Activated naive CD8-positive, alpha-beta T cell treated with anti-CD3 and anti-CD28 coated beads, Interleukin-2, amount 50 U/mL, for 24 hours (primary cell): ENCODE measurements around the gene GRIK4.
"Not testable (repeated sequence)": the region's sequence is repeated elsewhere in the genome, so short reads cannot be mapped to it uniquely, and the experiment has no call there.

Experiments
- ATAC-seq: fragments of 150-1000 bp; cut with Tn5 transposase; one replicate; pipeline ENCODE4 v1.10.0; 2021
- DNase-seq: peaks from one replicate; pipeline ENCODE4 v3.0.0; 2021
- H3K27ac Mint-ChIP-seq: one replicate; pipeline ENCODE4 v1.8.0; 2021; ENCODE audit warnings: mild to moderate bottlenecking, mixed read lengths
- H3K27me3 Mint-ChIP-seq: one replicate; pipeline ENCODE4 v1.8.0; 2021; ENCODE audit warnings: mixed read lengths
- H3K36me3 Mint-ChIP-seq: one replicate; pipeline ENCODE4 v1.8.0; 2021; ENCODE audit warnings: low read depth, mixed read lengths
- H3K4me1 Mint-ChIP-seq: one replicate; pipeline ENCODE4 v1.8.0; 2021; ENCODE audit warnings: mixed read lengths
- H3K4me3 Mint-ChIP-seq: one replicate; pipeline ENCODE4 v1.8.0; 2021; ENCODE audit warnings: mild to moderate bottlenecking, moderate library complexity, mixed read lengths
- H3K9me3 Mint-ChIP-seq: one replicate; pipeline ENCODE4 v1.8.0; 2021; ENCODE audit warnings: mixed read lengths

GRIK4 gene

GRCh38 chr11:120769906-120770305, 258.4 kb downstream of the GRIK4 start:
- no peak for ATAC-seq
- Mint-ChIP-seq H3K4me3 (no peak overlapping the region), H3K27ac (no peak overlapping the region), H3K4me1 (no peaks in the 10 kb centered on the region), H3K9me3 (peaks cover 4% of the 10 kb centered on the region), H3K36me3 (peaks cover 3% of the 10 kb centered on the region), H3K27me3 (peaks cover 29% of the 10 kb centered on the region)
- DNase-seq = no peak

DNA sequence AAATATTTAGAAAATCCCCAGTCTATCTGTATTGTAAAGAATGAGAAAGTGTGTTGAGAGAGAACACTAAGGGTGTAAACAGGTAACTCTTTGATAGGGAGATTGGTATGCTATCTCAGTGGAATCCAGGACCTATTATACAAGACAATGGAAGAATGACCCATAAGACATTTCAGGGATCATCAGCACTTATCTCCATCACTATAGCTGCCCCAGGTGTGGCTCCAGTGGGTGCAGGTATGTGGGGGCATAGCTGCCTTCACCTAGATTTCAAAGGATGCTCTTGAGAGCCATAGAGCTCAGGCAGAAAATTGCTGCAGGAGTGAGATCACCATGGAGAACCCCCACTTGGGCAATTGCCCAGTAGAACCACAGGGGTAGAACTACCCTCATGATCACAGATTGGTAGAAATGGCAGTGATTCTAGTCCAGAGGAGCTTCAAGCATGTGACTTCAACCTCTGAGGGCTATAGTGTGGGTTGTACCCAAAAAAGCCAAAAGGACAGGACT, 260.1 kb downstream of the GRIK4 start:
- H3K4me3 Mint-ChIP-seq = no peak overlapping the region

DNA sequence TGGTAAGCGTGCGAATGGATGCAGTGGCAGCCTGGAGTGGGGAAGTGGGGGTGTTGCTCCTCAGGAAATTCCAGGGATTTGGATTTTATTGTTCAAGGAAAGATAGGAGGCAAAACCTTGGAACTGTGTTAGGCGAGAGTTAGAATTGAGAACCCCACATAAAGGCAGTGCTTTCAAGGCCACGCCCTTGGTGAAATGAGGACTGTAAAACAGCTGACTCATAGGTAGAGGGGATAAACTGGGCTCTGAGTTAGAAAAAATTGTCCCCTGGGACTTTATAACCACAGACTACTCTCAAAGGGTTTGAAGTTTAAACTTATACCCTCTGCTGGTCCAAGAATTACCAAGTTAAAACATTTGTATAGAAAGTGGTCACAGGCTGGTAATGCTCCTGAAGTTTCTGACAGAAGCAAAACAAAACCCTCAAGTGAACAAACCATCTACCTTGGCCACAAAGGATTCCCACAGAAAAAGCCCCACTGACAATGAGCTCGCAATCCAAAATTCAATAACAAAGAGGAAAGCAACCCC, 262.0 kb downstream of the GRIK4 start:
- Mint-ChIP-seq H3K4me3 (no peak overlapping the region), H3K27me3 (peaks cover 31% of the 10 kb centered on the region), H3K27ac (no peak overlapping the region), H3K9me3 (no peaks in the 10 kb centered on the region), H3K36me3 (no peaks in the 10 kb centered on the region), H3K4me1 (no peaks in the 10 kb centered on the region)
- DNase-seq (no peak), ATAC-seq (no peak)

More for the DNA sequence above, 260.1 kb downstream of the GRIK4 start:
- H3K27me3 Mint-ChIP-seq = peaks cover 25% of the 10 kb centered on the region
- peaks cover 3% of the 10 kb centered on the region for H3K36me3 Mint-ChIP-seq
- peaks cover 4% of the 10 kb centered on the region for H3K9me3 Mint-ChIP-seq
- no peaks in the 10 kb centered on the region for H3K4me1 Mint-ChIP-seq
- no peak for DNase-seq
- no peak overlapping the region for H3K27ac Mint-ChIP-seq
- ATAC-seq = no peak

DNA sequence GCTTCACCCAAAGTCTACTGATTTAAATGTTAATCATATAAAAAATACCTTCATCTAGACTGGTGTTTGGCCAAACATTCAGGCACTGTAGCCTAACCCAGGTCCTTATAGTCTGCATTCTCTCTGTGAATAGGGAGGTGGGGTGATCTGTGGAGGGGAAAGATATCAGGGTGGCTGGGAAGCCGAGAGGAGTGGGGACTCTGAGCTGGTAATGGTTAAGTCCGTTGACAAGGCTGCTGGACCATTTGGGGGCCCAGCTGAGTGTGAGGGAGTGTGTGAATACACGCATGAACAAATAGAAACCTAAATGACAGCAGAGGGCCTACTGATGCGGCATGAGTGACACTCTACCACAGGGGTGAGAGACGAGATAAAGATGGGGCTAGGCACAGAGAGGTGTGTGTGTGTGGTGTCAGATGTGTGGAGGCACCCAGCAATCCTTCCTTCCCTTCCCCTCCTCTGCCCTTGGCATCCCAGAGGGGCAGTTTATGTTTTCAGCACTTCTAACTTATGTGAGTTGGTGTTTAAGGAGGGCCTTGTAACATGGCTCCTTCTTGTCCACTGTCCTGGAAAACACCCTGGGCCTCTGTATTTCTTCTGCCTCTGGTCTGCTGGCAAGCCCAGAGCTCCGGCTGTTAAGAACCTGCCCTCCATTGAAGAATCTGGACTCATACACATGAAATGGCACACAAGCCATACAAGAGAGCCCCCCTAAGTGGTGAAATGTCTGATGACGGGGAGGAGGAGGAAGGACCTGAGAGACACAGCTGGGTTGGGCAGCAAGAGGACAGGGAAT, 263.2 kb downstream of the GRIK4 start:
- Mint-ChIP-seq H3K4me1 (no peaks in the 10 kb centered on the region), H3K27ac (no peak overlapping the region), H3K4me3 (no peak overlapping the region), H3K9me3 (no peaks in the 10 kb centered on the region), H3K27me3 (peaks cover 27% of the 10 kb centered on the region), H3K36me3 (no peaks in the 10 kb centered on the region)
- DNase-seq = no peak
- no peak for ATAC-seq

GRCh38 chr11:120775986-120776951, 264.7 kb downstream of the GRIK4 start:
- no peak overlapping the region for H3K4me3 Mint-ChIP-seq
- H3K27me3 Mint-ChIP-seq = peaks cover 25% of the 10 kb centered on the region
- ATAC-seq (no peak), DNase-seq (no peak)
- no peaks in the 10 kb centered on the region for H3K4me1 Mint-ChIP-seq
- no peaks in the 10 kb centered on the region for H3K36me3 Mint-ChIP-seq
- H3K27ac Mint-ChIP-seq = no peak overlapping the region
- no peaks in the 10 kb centered on the region for H3K9me3 Mint-ChIP-seq

- Mint-ChIP-seq H3K9me3 (no peaks in the 10 kb centered on the region), H3K4me1 (no peaks in the 10 kb centered on the region), H3K27me3 (peaks cover 18% of the 10 kb centered on the region), H3K27ac (no peak overlapping the region), H3K4me3 (no peak overlapping the region), H3K36me3 (no peaks in the 10 kb centered on the region)
- DNase-seq (no peak), ATAC-seq (no peak)
These were observed 267.3 kb downstream of the GRIK4 start for GRCh38 chr11:120778685-120779490.

DNA sequence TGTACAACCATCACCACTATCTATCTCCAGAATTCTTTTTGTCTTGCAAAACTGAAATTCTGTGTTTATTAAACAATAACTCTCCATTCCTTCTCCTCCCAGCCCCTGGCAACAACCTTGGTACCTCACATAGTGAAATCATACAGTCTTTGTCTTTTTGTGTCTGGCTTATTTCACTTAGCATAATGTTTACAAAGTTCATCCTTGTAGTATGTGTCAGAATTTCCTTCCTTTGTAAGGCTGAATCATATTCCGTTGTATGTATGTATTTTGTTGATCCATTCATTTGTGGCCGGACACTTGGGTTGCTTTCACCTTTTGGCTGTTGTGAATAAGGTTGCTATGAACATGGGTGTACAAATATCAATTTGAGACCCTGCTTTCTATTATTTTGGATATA, 268.7 kb downstream of the GRIK4 start:
- ATAC-seq (no peak), DNase-seq (no peak)
- no peak overlapping the region for H3K4me3 Mint-ChIP-seq
- H3K4me1 Mint-ChIP-seq = no peaks in the 10 kb centered on the region
- H3K27me3 Mint-ChIP-seq = peaks cover 16% of the 10 kb centered on the region
- H3K36me3 Mint-ChIP-seq = no peaks in the 10 kb centered on the region
- no peaks in the 10 kb centered on the region for H3K9me3 Mint-ChIP-seq
- no peak overlapping the region for H3K27ac Mint-ChIP-seq

DNA sequence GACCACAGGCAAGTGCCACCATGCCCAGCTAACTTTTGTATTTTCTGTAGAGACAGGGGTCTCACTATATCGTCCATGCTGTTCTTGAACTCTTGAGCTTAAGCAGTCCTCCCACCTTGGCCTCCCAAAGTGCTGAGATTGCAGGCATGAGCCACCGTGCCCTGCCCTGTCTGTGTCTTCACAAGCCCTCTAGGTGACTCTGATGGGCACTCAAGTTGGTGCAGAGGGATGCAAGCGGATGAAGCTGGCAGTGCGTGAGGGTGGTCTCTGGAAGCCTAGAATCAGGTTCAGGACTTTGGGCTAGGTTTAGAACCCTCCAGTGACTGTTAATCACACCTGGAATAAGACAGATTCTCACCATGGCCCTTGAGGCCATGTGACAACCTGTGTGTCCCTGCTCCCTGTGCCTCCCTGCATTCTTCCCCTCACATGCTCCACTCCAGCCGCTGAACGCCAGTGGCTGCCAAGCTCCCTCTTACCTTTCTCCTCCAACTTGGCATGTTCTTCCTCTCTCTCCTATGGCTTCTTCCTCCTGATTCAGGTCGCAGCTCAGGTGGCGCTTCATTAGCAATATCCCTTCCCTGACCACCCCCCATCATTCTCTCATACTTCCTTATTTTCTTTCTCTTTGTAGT, 270.1 kb downstream of the GRIK4 start:
- H3K27ac Mint-ChIP-seq = no peak overlapping the region
- no peak for DNase-seq
- no peak for ATAC-seq
- H3K36me3 Mint-ChIP-seq = no peaks in the 10 kb centered on the region
- H3K4me1 Mint-ChIP-seq = no peaks in the 10 kb centered on the region
- H3K9me3 Mint-ChIP-seq = no peaks in the 10 kb centered on the region
- no peak overlapping the region for H3K4me3 Mint-ChIP-seq
- peaks cover 23% of the 10 kb centered on the region for H3K27me3 Mint-ChIP-seq

DNA sequence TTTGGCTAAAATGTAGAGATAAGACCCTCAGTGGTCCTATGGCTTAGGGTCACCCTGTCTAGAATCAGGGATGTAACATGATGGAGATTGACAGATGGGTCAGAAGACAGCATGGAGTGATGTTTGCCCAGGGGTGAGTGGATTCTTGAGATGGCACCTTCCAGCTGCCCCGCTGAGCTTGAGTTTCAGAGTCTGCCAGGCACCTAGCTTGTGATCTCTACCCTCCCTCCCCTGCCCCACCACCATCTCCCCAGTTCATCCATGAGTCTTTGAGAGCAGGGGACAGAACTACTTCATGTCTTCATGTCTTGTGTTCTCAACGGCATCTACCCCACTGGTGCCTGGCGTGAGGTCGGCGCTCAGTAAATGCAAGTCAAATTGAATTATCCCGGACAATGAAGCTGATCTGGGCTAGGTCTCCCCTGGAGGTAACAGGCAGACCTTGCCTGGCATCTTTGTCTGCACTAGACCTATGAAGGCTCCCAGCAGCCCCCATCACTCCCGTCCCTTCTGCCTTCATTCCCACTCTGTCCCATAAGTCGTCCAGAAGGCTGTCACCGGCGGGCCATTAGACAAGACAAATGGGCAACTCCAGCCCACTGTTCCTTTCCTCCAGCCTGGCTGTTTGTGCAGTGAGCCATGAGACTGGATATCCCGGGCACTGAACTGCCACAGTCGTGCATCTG, 273.2 kb downstream of the GRIK4 start:
- Mint-ChIP-seq H3K36me3 (no peaks in the 10 kb centered on the region), H3K27ac (no peak overlapping the region), H3K9me3 (no peaks in the 10 kb centered on the region)

DNA sequence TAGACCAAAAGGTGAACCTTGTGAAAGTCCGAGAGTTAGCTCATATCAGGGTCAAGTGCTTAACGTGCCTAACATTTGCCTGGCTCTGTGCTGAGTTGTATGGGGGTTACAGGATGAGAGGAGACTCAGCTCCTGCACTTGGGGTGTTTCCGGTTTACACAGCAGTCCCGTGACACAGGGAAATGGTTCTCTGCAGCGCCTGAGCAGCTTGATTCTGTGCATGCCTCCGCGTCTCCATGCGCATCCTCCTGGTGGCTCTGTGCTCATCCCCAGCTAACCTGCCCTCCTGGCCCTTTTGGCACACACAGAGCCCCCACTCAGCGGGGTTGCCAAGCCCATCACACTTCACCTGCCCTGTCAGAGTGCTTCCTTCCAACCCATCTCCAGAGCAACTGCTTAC, 274.0 kb downstream of the GRIK4 start:
- no peak for DNase-seq
- ATAC-seq = no peak
- Mint-ChIP-seq H3K9me3 (no peaks in the 10 kb centered on the region), H3K27me3 (peaks cover 16% of the 10 kb centered on the region), H3K4me3 (no peak overlapping the region), H3K4me1 (no peaks in the 10 kb centered on the region), H3K27ac (no peak overlapping the region), H3K36me3 (no peaks in the 10 kb centered on the region)

More for the DNA sequence above, 273.2 kb downstream of the GRIK4 start:
- Mint-ChIP-seq H3K4me3 (no peak overlapping the region), H3K27me3 (peaks cover 16% of the 10 kb centered on the region), H3K4me1 (no peaks in the 10 kb centered on the region)
- ATAC-seq = no peak
- DNase-seq = no peak

- no peaks in the 10 kb centered on the region for H3K36me3 Mint-ChIP-seq
- peaks cover 16% of the 10 kb centered on the region for H3K27me3 Mint-ChIP-seq
- no peak for ATAC-seq
- H3K4me3 Mint-ChIP-seq = no peak overlapping the region
- H3K4me1 Mint-ChIP-seq = no peaks in the 10 kb centered on the region
- H3K9me3 Mint-ChIP-seq = no peaks in the 10 kb centered on the region
- no peak overlapping the region for H3K27ac Mint-ChIP-seq
- no peak for DNase-seq
These were observed 274.7 kb downstream of the GRIK4 start for GRCh38 chr11:120786206-120786735.

DNA sequence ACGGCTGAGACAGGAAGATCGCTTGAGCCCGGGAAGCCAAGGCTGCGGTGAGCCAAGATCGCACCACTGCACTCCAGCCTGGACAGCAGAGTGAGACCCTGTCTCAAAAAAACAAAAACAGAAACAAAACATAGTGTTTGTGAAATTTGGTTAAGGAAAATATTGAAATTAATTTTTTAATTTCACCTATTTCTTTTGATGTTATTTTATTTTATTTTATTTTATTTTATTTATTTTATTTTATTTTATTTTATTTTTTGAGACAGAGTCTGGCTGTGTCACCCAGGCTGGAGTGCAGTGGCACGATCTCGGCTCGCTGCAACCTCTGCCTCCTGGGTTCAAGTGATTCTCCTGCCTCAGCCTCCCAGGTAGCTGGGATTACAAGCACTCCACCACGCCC, 275.7 kb downstream of the GRIK4 start:
- H3K27me3 Mint-ChIP-seq = peaks cover 16% of the 10 kb centered on the region
- H3K36me3 Mint-ChIP-seq, DNase-seq, ATAC-seq, H3K9me3 Mint-ChIP-seq, H3K4me3 Mint-ChIP-seq, H3K27ac Mint-ChIP-seq, H3K4me1 Mint-ChIP-seq: not testable (repeated sequence)

DNA sequence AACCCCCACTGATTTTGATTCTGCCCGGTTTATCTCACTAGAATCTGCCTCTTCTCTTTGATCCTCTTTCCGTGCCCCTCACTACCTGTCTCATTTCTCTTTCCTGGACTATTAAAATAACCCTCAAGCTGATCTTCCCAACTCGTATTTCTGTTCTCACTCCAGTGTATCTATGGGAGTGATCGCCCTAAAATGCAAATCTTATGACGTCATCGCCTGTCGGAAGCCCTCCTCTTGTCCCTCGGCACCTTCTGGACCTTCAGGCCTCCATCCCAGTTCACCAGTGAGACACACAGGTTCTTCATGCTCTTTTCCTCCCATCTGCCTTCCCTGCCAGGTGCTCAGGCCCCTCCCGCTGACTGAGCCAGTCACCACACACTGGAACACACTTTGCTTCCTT, 277.8 kb downstream of the GRIK4 start:
- Mint-ChIP-seq H3K4me3 (no peak overlapping the region), H3K27me3 (peaks cover 7% of the 10 kb centered on the region), H3K27ac (no peak overlapping the region), H3K9me3 (no peaks in the 10 kb centered on the region), H3K4me1 (no peaks in the 10 kb centered on the region), H3K36me3 (no peaks in the 10 kb centered on the region)
- DNase-seq (no peak), ATAC-seq (no peak)
